Heart left ventricle (tissue), 16 donors: ENCODE data around the gene GC. TPM values are rescaled to one million over a fixed set of nuclear protein-coding genes. Genes with fewer than 3 reads are reported as not detected.
"Not testable (repeated sequence)": the region's sequence is repeated elsewhere in the genome, so short reads cannot be mapped to it uniquely, and the experiment has no call there.

ENCODE experiments used
- ATAC-seq, 4 donors: fragments of 200-7000 bp; cut with Tn5 transposase; one replicate each; pipeline ENCODE4 v1.9.1; 2020 to 2022; ENCODE audit warnings: moderate library complexity in 4 of 4, mild to moderate bottlenecking in 3 of 4, moderate number of reproducible peaks in 1 of 4
- DNase-seq, 5 donors: peaks; one replicate each; pipeline ENCODE4 v3.0.0-alpha.2; 2020
- H3K27ac ChIP-seq, 12 donors: fragments of 200-600 bp; sonication (generic) in 4 of 12; one replicate each; pipeline versions ENCODE4 v1.5.0 to v1.8.0; 2016 to 2022; ENCODE audit warnings: mild to moderate bottlenecking in 2 of 12
- H3K27me3 ChIP-seq, 9 donors: fragments of 200-600 bp; sonication (generic) in 2 of 9; one replicate each; pipeline versions ENCODE4 v1.5.1 to v1.8.0; 2016 to 2022; ENCODE audit warnings: mild to moderate bottlenecking in 3 of 9
- H3K36me3 ChIP-seq, 9 donors: fragments of 200-600 bp; sonication (generic) in 2 of 9; one replicate each; pipeline versions ENCODE4 v1.5.0 to v1.8.0; 2018 to 2022; ENCODE audit warnings: mild to moderate bottlenecking in 2 of 9
- H3K4me1 ChIP-seq, 12 donors: fragments of 200-600 bp; sonication (generic) in 4 of 12; one replicate each; pipeline versions ENCODE4 v1.5.0 to v1.8.0; 2016 to 2022; ENCODE audit warnings: mild to moderate bottlenecking in 3 of 12
- H3K4me3 ChIP-seq, 12 donors: fragments of 200-600 bp; sonication (generic) in 4 of 12; one replicate each; pipeline versions ENCODE4 v1.5.0 to v1.8.0; 2017 to 2022; ENCODE audit warnings: mild to moderate bottlenecking in 9 of 12, moderate library complexity in 4 of 12
- H3K9me3 ChIP-seq, 12 donors: fragments of 200-600 bp; sonication (generic) in 4 of 12; one replicate each; pipeline versions ENCODE4 v1.5.0 to v1.8.0; 2016 to 2022; ENCODE audit warnings: mild to moderate bottlenecking in 1 of 12
- POLR2A ChIP-seq, 2 donors: fragments of 450-650 bp; IDR thresholded peaks; one replicate each; pipeline ENCODE4 v1.6.1; 2017; ENCODE audit warnings: antibody characterized with exemption in 2 of 2, mild to moderate bottlenecking in 2 of 2, moderate library complexity in 2 of 2
- WGBS, 4 donors: extraction: QIAGEN DNeasy Blood & Tissue Kit in 2 of 4; methylation state at CpG; one replicate each; pipeline versions ENCODE4 v1.1.5 to v1.1.7; 2013 to 2018; 5-methylcytosine and 5-hydroxymethylcytosine counted together
- intact Hi-C, 10 donors: fragments of 100-400 bp; cut with DNase I; formaldehyde crosslinking; loops; one replicate each; pipeline versions ENCODE4 v1.11.1 to v1.14.2; 2022
- polyA plus RNA-seq, 2 donors: library from polyadenylated mRNA; stranded (reverse); fragments of 200-250 nt; gene quantifications; one replicate each; pipeline ENCODE4 v1.2.3, GENCODE V29; 2013
- total RNA-seq, 9 donors: library from RNA; depleted of rRNA in 2 of 9; stranded (reverse); fragments of >200 nt in 2 of 9; fragmentation: NEBNext Ultra II Directional in 3 of 9; extraction: Animal tissue kit (Norgen Biotek cat#: 25700) in 3 of 9; gene quantifications; one replicate each; pipeline versions ENCODE4 v1.1.0 to v1.2.4, GENCODE V29; 2016 to 2023
- TF ChIP-seq, protein P1 (sequence below), 12 donors: fragments of 200-600 bp; sonication (generic) in 4 of 12; IDR thresholded peaks; one replicate each; pipeline versions ENCODE4 v1.5.0 to v1.8.0; 2018 to 2022; ENCODE audit warnings: antibody characterized with exemption in 12 of 12, mild to moderate bottlenecking in 5 of 12
- donor health status: ischemic (EF 13 %, LVEDD 7.1; RV severe dilation, severe dysfunction).
- donor health status: healthy with polysubstance abuse.
- donor health status: DM: no; HTN: yes; CAD: no.
- donor health status: DM: no; HTN: no; CAD: no.
- donor health status: ischemic (EF 25% LVEDD 6.9; RV normal size, moderate dysfunction).
- donor health status: ischemic (EF 25% LVEDD 5.7; RV mildly dilated, moderate dysfunction).
- donor health status: healthy.
- donor health status: DM: yes; HTN: yes; CAD: no.
- donor health status: ischemic (EF 35%, LVEDD 5.7; RV mildly dilated, moderate dysfunction).
- donor health status: nonischemic (EF 11% LVEDD 7.7; RV severe dilation, severe dysfunction).
- donor health status: DM: yes; HTN: yes; CAD: no.
- donor health status: PGD.
- donor health status: ischemic (EF 29% LVEDD 5.4; RV normal size, mild dysfunction).
- donor health status: nonischemic (EF 23%, LVEDD 6.1; RV moderate dilation, normal function).

The GC gene
- total and polyA plus RNA-seq, 11 donors, result 0.11 to 0.55 TPM; not detected in 9

GRCh38 chr4:71746379-71746778, 37.5 kb downstream of the GC start:
- no peak overlapping the region for H3K4me3 ChIP-seq
- no peaks in the 10 kb centered on the region for H3K4me1 ChIP-seq
- no peak for TF ChIP-seq POLR2A (IDR thresholded peaks at IDR 0.05)
- TF ChIP-seq, protein P1, sequence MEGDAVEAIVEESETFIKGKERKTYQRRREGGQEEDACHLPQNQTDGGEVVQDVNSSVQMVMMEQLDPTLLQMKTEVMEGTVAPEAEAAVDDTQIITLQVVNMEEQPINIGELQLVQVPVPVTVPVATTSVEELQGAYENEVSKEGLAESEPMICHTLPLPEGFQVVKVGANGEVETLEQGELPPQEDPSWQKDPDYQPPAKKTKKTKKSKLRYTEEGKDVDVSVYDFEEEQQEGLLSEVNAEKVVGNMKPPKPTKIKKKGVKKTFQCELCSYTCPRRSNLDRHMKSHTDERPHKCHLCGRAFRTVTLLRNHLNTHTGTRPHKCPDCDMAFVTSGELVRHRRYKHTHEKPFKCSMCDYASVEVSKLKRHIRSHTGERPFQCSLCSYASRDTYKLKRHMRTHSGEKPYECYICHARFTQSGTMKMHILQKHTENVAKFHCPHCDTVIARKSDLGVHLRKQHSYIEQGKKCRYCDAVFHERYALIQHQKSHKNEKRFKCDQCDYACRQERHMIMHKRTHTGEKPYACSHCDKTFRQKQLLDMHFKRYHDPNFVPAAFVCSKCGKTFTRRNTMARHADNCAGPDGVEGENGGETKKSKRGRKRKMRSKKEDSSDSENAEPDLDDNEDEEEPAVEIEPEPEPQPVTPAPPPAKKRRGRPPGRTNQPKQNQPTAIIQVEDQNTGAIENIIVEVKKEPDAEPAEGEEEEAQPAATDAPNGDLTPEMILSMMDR (IDR thresholded peaks at IDR 0.05), result no peak
- intact Hi-C loops, result no loop called here
- no peak for ATAC-seq
- H3K27ac ChIP-seq, result no peak overlapping the region
- H3K27me3 ChIP-seq, result no peaks in the 10 kb centered on the region
- 80 to 84% (median 82%) methylated on average over 3 of the region's 3 CpGs for WGBS, 4 donors
- no peak for DNase-seq
- no peaks in the 10 kb centered on the region for H3K36me3 ChIP-seq
- H3K9me3 ChIP-seq, result no peaks in the 10 kb centered on the region

DNA sequence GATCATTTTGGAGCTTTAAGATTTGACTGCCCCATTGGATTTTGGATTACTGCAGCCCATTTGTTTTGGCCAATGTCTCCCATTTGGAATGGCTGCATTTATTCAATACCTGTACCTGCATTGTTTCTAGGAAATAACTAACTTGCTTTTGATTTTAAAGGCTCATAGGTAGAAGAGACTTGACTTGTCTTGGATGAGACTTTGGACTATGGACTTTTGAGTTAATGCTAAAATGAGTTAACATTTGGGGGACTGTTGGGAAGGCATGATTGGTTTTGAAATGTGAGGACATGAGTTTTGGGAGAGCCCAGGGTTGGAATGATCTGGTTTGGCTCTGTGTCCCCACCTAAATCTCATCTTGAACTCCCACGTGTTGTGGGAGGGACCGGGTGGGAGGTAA, 45.1 kb downstream of the GC start:
- intact Hi-C loops, result loop anchor here in 1 of 10 donors (10.0 kb wide), 1 partner anchor 206 kb away; no protein-coding TSS in a partner anchor
- not testable (repeated sequence) for H3K4me1 ChIP-seq, DNase-seq, H3K27me3 ChIP-seq, H3K4me3 ChIP-seq, H3K27ac ChIP-seq, H3K36me3 ChIP-seq, H3K9me3 ChIP-seq, ATAC-seq
- WGBS, 4 donors, result 80 to 94% (median 91%) methylated on average over 2 of the region's 2 CpGs

DNA sequence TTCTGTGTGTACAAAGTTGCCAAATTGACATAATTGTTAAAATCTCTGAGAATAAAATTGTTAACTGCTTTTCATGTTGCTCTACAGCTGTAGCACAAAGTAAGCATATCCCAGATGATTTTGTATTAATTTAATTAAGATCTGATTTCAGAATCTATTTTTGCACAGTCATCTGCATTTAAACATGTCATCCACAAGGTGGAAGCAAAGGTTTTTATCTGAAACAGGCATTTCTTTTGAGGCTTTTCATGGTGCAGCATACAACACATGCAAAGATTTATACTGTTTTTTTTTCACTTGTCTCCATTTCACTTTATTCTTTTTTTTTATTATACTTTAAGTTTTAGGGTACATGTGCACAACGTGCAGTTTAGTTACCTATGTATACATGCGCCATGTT, 51.2 kb downstream of the GC start:
- no peak for TF ChIP-seq POLR2A (IDR thresholded peaks at IDR 0.05)
- TF ChIP-seq, protein P1 (IDR thresholded peaks at IDR 0.05), result peak in 10 of 12 donors; percentile 6 to 37 (median 24)
- 80 to 94% (median 90%) methylated on average over 2 of the region's 2 CpGs for WGBS, 4 donors
- Histone ChIP-seq H3K9me3 (no peaks in the 10 kb centered on the region), H3K4me3 (no peak overlapping the region), H3K36me3 (no peaks in the 10 kb centered on the region), H3K27ac (no peak overlapping the region), H3K27me3 (no peaks in the 10 kb centered on the region), H3K4me1 (no peaks in the 10 kb centered on the region)
- intact Hi-C loops, result loop anchor here in 1 of 10 donors (5.0 to 10.0 kb wide), 2 partner anchors 212 to 570 kb away; no protein-coding TSS in a partner anchor
- no peak for DNase-seq
- ATAC-seq, result no peak

- H3K4me1 ChIP-seq, result no peaks in the 10 kb centered on the region
- no peak overlapping the region for H3K4me3 ChIP-seq
- H3K27ac ChIP-seq, result no peak overlapping the region
- H3K27me3 ChIP-seq, result no peaks in the 10 kb centered on the region
- H3K9me3 ChIP-seq, result no peaks in the 10 kb centered on the region
- ATAC-seq (no peak), DNase-seq (no peak)
- intact Hi-C loops, result loop anchor here in 1 of 10 donors (5.0 to 10.0 kb wide), 2 partner anchors 213 to 570 kb away; no protein-coding TSS in a partner anchor
- no peak for TF ChIP-seq POLR2A (IDR thresholded peaks at IDR 0.05)
- TF ChIP-seq, protein P1 (IDR thresholded peaks at IDR 0.05), result no peak
- H3K36me3 ChIP-seq, result no peaks in the 10 kb centered on the region
- WGBS, 4 donors, result 80 to 93% (median 89%) methylated on average over 1 of the region's 1 CpG
These were observed 51.8 kb downstream of the GC start for GRCh38 chr4:71732066-71732465.

- ATAC-seq, result no peak
- Histone ChIP-seq H3K27me3 (no peaks in the 10 kb centered on the region), H3K36me3 (no peaks in the 10 kb centered on the region), H3K4me1 (no peaks in the 10 kb centered on the region), H3K9me3 (no peaks in the 10 kb centered on the region), H3K4me3 (no peak overlapping the region), H3K27ac (no peak overlapping the region)
- intact Hi-C loops, result loop anchor here in 1 of 10 donors (5.0 to 10.0 kb wide), 2 partner anchors 215 to 572 kb away; no protein-coding TSS in a partner anchor
- DNase-seq, result no peak
- no peak for TF ChIP-seq POLR2A (IDR thresholded peaks at IDR 0.05)
- TF ChIP-seq, protein P1 (IDR thresholded peaks at IDR 0.05), result no peak
- 77 to 86% (median 81%) methylated on average over 2 of the region's 2 CpGs for WGBS, 4 donors
These were observed 54.0 kb downstream of the GC start for GRCh38 chr4:71729856-71730255.
